GM21619 (cell line): ENCODE results near the gene MAJIN.

Source experiments
- ATAC-seq: cut with Tn5 transposase; IDR thresholded peaks from one replicate; pipeline ENCODE4 v1.9.1; 2021; ENCODE audit not compliant: unreplicated experiment

Gene MAJIN

DNA sequence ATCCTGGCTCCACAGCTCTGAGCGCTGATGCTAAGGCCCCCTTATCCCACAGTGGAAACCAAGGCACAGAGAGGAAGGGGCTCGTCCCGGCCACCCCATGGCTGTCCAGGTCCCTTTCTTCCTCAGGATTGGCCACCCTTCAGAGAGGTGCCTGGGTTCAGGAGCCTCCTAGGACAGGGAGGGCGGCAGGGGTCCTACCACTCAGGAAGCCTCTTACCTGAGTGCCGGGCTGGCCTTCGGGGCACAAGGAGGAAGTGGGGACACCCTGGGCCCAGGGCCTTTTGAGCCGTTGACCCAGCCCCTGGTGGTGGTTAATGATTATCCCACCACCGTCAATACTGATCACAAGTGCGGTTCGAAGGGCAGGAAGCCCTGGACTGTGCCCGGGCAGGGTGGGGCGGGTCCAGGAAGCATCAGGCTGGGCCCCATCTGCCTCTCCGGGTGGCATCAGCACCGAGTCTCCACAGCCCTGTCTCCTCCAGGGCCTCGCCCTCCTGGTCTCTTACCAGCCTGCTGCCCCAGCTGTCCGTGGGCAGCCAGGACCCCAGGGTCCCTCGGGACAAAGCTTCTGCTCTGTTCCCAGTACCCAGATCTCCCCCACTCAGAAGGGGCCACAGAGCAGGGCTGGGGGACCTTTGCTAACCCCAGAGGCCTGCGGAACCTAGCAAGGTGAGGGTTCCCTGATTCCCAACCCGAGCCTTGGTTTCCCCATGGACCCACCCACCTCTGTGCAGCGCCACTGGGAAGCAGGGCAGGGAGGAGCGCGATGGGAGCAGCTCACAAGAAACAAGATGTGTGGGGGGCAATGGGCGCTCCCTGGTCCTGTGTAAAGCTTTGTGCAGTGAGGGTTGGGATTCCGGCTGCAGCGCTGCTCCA, 78.5 kb downstream of the MAJIN start:
- no peak for ATAC-seq

DNA sequence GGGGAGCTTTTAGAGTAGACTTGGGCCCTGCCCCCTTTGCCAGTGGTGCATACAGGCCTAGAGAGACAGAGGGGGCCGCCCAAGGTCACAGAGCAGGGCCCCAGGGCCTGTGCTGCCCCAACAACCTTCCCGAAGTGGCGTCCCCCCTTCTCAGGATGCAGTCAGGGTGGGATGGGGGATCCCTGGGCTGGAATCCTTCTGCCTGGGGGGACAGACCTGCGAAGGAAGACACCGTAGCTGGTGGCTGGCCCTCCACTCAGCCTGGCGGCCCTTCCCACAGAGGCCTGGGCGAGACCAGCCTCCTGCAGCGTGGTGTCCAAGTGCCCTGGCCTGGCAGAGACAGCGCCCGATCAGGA, 79.1 kb downstream of the MAJIN start:
- no peak for ATAC-seq

DNA sequence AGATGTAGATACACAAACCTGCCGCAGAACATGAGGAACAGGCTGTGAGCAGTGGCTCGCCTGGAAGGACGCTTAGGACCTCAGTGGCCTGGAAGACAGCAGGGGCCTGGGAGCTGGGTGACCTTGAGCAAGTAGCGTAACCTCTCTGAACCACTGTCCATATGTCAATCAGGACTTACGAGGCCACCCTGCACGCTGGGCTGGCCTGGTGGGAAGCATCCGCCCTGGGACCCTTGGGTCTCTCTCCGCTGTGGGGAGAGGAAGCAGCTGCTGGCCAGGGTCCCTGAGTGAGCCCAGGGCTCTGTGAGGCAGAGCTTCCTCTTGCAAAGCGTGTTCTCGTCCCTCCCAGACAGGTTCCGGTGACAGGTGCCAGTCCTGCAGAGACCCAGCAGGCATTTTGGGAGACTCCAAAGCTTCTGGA, 79.5 kb downstream of the MAJIN start:
- no peak for ATAC-seq

DNA sequence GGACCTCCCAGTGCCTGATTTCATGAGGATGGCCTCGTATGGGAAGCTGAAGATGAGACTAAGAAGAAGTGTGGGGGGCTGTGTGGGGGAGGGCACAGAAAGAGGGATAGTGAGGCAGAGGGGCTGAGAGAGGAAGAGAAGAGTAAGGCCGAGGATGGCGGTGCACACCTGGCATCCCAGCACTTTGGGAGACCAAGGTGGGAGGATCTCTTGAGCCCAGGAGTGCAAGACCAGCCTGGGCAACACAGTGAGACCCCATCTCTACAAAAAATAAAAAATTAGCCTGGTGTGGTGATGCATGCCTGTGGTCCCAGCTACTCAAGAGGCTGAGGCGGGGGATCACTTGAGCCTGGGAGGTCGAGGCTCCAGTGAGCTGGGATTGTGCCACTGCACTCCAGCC, 80.0 kb downstream of the MAJIN start:
- ATAC-seq, result no peak

DNA sequence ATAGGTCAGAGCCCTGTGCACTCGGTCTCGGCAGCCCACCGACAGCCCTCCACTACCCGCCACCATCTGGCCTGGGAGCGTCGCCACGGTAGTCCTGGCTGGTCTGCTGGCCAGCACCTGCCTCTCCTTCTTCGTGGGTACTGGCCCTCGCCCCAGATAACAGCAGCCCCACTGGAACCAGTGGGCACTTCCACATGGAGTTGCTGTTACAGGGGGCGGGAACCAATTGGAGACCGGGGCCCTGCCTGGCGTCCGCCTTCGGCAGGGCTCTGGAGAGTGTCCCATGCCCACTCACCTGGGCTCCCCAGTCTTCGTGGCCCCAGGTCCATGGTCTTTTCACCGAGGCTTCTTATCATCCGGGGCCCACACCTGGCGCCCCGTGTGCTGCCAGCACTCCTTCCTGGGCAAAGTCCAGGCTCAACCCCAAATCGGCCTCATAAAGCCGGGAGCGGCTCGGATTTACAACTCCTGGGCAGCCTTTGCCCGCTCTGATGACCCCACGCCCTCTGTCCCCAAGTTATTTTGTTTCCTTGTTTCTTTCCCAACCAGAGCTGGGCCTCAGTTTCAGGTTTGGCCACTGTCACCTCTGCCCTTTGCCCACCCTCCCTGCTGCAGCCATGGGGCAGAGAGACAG, 80.6 kb downstream of the MAJIN start:
- no peak for ATAC-seq

DNA sequence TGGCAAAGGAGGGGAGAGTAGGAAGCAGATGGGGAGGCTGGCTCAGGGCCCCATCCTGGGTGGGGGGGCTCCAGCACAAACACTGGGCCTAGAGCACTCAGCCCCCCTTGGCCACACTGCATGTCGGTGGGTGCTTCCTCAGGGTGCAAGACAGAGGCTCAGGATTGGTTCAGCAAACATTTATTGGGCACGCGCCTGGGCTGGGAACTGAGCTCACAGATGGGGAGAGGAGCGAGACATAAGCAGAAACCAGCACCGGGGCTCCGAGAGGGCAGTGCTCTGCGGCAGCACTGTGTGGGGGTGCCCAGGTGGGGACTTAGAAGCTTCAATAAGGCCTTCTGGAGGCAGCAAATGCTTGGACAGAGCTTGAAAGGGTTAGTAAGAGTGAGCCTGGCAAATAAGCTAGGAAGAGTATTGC, 81.4 kb downstream of the MAJIN start:
- no peak for ATAC-seq

DNA sequence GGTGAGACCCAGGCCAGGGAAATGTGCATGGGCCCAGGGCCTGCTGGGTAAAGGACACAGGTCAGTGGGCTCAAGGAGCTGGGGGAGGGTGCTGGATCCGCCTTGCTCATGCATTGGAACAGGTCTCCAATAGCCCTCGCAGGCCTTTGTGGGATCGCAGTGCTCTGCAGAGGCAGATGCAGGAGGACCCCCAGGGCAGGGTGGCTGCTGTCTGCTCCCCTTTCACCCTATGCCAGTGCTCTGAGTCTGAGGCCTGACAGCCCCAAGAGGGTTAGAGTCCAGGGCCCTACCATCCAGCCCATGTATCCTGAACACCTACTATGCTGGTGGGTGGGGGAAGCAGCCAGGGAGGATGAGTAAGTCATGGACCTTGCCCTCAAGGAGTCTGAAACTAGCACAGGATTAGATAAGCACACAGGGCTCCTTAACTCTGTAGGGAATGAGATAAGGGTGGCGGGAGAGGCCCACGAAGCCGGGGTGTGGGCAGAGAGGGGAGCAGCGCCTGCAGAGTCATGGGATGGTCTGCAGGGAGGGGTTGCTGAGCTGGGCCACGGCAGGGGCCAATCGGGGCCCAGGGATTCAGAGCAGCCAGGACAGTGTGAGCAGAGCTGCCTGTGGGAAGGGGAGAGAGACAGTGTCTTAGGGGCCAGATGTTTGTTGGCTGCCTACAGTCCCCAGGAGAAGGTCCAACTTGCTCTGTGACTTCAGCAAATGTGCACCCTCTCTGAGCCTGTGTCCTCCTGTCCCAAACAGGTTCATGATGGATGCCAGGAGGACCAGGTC, 83.0 kb downstream of the MAJIN start:
- ATAC-seq, result no peak

DNA sequence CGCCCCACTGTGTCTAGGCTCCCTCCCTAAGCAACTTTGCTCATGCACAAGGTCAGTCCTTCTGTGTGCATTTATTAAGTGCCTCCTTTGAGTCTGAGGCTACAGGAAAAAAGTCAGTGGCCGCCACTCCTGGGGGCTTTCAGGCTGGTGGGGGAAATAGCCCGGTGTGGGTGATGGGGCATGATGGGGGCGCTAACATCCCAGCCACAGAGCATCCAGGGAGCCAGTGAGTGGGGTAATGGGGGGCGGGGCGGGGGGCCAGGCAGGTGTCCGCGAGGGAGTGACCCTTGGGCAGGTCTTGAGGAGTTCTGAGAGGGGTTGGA, 83.5 kb downstream of the MAJIN start:
- ATAC-seq, result no peak
